Gastroesophageal sphincter (tissue), 3 donors: ENCODE results near the gene GPR27.

Source experiments
- POLR2A ChIP-seq, 2 donors: fragments of 450-650 bp; IDR thresholded peaks; one replicate each; pipeline ENCODE4 v1.6.1; 2017; ENCODE audit warnings: antibody characterized with exemption in 2 of 2, mild to moderate bottlenecking in 2 of 2, moderate library complexity in 1 of 2
- TF ChIP-seq, protein P1 (sequence below), 4 experiments: fragments of 200-600 bp in 2 of 4; fragments of 450-650 bp in 2 of 4; sonication (generic) in 1 of 4; IDR thresholded peaks; one replicate each; pipeline ENCODE4 v1.5.1; 2017 to 2019; ENCODE audit warnings: antibody characterized with exemption in 4 of 4, mild to moderate bottlenecking in 2 of 4, moderate library complexity in 2 of 4

- TF ChIP-seq, protein P1, sequence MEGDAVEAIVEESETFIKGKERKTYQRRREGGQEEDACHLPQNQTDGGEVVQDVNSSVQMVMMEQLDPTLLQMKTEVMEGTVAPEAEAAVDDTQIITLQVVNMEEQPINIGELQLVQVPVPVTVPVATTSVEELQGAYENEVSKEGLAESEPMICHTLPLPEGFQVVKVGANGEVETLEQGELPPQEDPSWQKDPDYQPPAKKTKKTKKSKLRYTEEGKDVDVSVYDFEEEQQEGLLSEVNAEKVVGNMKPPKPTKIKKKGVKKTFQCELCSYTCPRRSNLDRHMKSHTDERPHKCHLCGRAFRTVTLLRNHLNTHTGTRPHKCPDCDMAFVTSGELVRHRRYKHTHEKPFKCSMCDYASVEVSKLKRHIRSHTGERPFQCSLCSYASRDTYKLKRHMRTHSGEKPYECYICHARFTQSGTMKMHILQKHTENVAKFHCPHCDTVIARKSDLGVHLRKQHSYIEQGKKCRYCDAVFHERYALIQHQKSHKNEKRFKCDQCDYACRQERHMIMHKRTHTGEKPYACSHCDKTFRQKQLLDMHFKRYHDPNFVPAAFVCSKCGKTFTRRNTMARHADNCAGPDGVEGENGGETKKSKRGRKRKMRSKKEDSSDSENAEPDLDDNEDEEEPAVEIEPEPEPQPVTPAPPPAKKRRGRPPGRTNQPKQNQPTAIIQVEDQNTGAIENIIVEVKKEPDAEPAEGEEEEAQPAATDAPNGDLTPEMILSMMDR (IDR thresholded peaks at IDR 0.05), result no peak
- no peak for TF ChIP-seq POLR2A (IDR thresholded peaks at IDR 0.05)
Observed at GRCh38 chr3:71771126-71771525, 17.5 kb downstream of the GPR27 start.
